ENCODE measurements around the gene FIP1L1. TPM values are rescaled to one million over a fixed set of nuclear protein-coding genes. Genes with fewer than 3 reads are reported as not detected.

The FIP1L1 gene
- polyA plus RNA-seq, 1 of the 3 experiments (the other 2 are of a cell fraction) = 20.3 TPM

GRCh38 chr4:53494851-53495250 lies 117.4 kb downstream of the FIP1L1 start:
- POLR2A ChIA-PET = no interaction called here
- no peak for DNase-seq
- Histone ChIP-seq H4K20me1 (ENCODE audit: insufficient read depth) (no peaks in the 10 kb centered on the region), H3K4me3 (ENCODE audit: low read depth in 2 of 2, low read length in 1 of 2) (no peak overlapping the region), H3K4me1 (ENCODE audit: control insufficient read depth in 1 of 2, insufficient read depth in 2 of 2, low read depth in 1 of 2, low read length in 1 of 2) (peaks cover 6 to 7% of the 10 kb centered on the region in 2 experiments; a peak in 3 of 4 replicates), H3K9me3 (no peaks in the 10 kb centered on the region), H3K4me2 (no peak overlapping the region), H3K79me2 (ENCODE audit: insufficient read depth) (no peaks in the 10 kb centered on the region), H3K9ac (no peak overlapping the region), H3F3A (replicated peaks; ENCODE audit: insufficient read depth) (no peaks in the 10 kb centered on the region), H3K27me3 (ENCODE audit: insufficient read depth) (no peaks in the 10 kb centered on the region), H3K27ac (ENCODE audit: low read depth in 2 of 2, low read length in 1 of 2) (no peak overlapping the region), H3K9me2 (no peaks in the 10 kb centered on the region), H2AFZ (ENCODE audit: low read depth) (no peak overlapping the region), H3K36me3 (replicated peaks in 1 of 2; ENCODE audit: control insufficient read depth in 1 of 2, insufficient read depth in 2 of 2, low read length in 1 of 2) (no peaks in the 10 kb centered on the region)
- CTCF ChIA-PET = no interaction called here
- WGBS (ENCODE audit: low lambda C conversion rate) = 91% methylated on average over 6 of the region's 6 CpGs
- TF ChIP-seq FOXM1 (IDR thresholded peaks at IDR 0.05; ENCODE audit: low read depth) = no peak
- TF ChIP-seq ELF1 (IDR thresholded peaks at IDR 0.05) = no peak
- TF ChIP-seq NRF1 (IDR thresholded peaks at IDR 0.05; ENCODE audit: low read depth, low read length) = no peak
- no peak for TF ChIP-seq FOSL2 (IDR thresholded peaks at IDR 0.05; ENCODE audit: borderline replicate concordance, low read depth)
- no peak for TF ChIP-seq PBX3 (IDR thresholded peaks at IDR 0.05)
- no peak for TF ChIP-seq CTCF (IDR thresholded peaks at IDR 0.05)

- Histone ChIP-seq H3K9ac (no peak overlapping the region), H3K27me3 (ENCODE audit: insufficient read depth) (no peaks in the 10 kb centered on the region), H3K9me3 (no peaks in the 10 kb centered on the region), H2AFZ (ENCODE audit: low read depth) (no peak overlapping the region), H3F3A (replicated peaks; ENCODE audit: insufficient read depth) (no peaks in the 10 kb centered on the region), H3K4me1 (ENCODE audit: control insufficient read depth in 1 of 2, insufficient read depth in 2 of 2, low read depth in 1 of 2, low read length in 1 of 2) (peaks cover 0 to 7% of the 10 kb centered on the region in 2 experiments; a peak in 1 of 4 replicates), H3K27ac (ENCODE audit: low read depth in 2 of 2, low read length in 1 of 2) (no peak overlapping the region), H3K9me2 (no peaks in the 10 kb centered on the region), H3K4me3 (ENCODE audit: low read depth in 2 of 2, low read length in 1 of 2) (no peak overlapping the region), H4K20me1 (ENCODE audit: insufficient read depth) (no peaks in the 10 kb centered on the region), H3K4me2 (no peak overlapping the region), H3K36me3 (replicated peaks in 1 of 2; ENCODE audit: control insufficient read depth in 1 of 2, insufficient read depth in 2 of 2, low read length in 1 of 2) (no peaks in the 10 kb centered on the region), H3K79me2 (ENCODE audit: insufficient read depth) (no peaks in the 10 kb centered on the region)
- ChIA-PET CTCF (interaction anchor here (1.1 to 2.4 kb wide), 3 partner anchors 8 to 15 kb away, joined by 4 to 6 read pairs (median 5); no protein-coding TSS in a partner anchor), POLR2A (no interaction called here)
- TF ChIP-seq ZBTB33 (IDR thresholded peaks at IDR 0.05; ENCODE audit: borderline replicate concordance, low read depth) = no peak
- no peak for TF ChIP-seq RCOR1 (IDR thresholded peaks at IDR 0.05; ENCODE audit: low read length)
- TF ChIP-seq RXRA (IDR thresholded peaks at IDR 0.05; ENCODE audit: borderline replicate concordance, low read depth) = no peak
- no peak for TF ChIP-seq REST (IDR thresholded peaks at IDR 0.05; ENCODE audit: low read depth, low read length)
- whole genome bisulfite sequencing (ENCODE audit: low lambda C conversion rate) = 92% methylated on average over 7 of the region's 7 CpGs
- no peak for DNase-seq
Observed at GRCh38 chr4:53497487-53498244, 120.2 kb downstream of the FIP1L1 start.
